Testis (tissue), 3 donors: ENCODE measurements around the gene EBPL. TPM values are rescaled to one million over a fixed set of nuclear protein-coding genes. Genes with fewer than 3 reads are reported as not detected.

Source experiments
- DNase-seq: peaks from one replicate; pipeline ENCODE4 v3.0.0-alpha.2; 2019
- H3K27ac ChIP-seq, 2 donors: fragments of 200-600 bp; sonication (generic); one replicate each; pipeline ENCODE4 v1.5.1; 2019
- H3K27me3 ChIP-seq: fragments of 200-600 bp; sonication (generic); one replicate; pipeline ENCODE4 v1.5.1; 2019
- H3K36me3 ChIP-seq: fragments of 200-600 bp; sonication (generic); one replicate; pipeline ENCODE4 v1.5.1; 2017; ENCODE audit warnings: low read depth; ENCODE audit errors: missing control alignments
- H3K4me1 ChIP-seq: fragments of 200-600 bp; sonication (generic); one replicate; pipeline ENCODE4 v1.5.1; 2019
- H3K4me3 ChIP-seq, 2 donors: fragments of 200-600 bp; sonication (generic); one replicate each; pipeline ENCODE4 v1.5.1; 2017 to 2019
- H3K9me3 ChIP-seq: fragments of 200-600 bp; sonication (generic); one replicate; pipeline ENCODE4 v1.5.1; 2017
- POLR2A ChIP-seq: fragments of 450-650 bp; IDR thresholded peaks from one replicate; pipeline ENCODE4 v1.6.1; 2017; ENCODE audit warnings: antibody characterized with exemption, mild to moderate bottlenecking, moderate library complexity
- WGBS, 2 donors: methylation state at CpG; one replicate each; pipeline ENCODE4 v1.1.5; 2018; 5-methylcytosine and 5-hydroxymethylcytosine counted together
- intact Hi-C: fragments of 100-400 bp; cut with DNase I; formaldehyde crosslinking; loops from one replicate; pipeline ENCODE4 v1.15.1; 2023; ENCODE audit warnings: low total_unique reads
- polyA plus RNA-seq: library from polyadenylated mRNA; stranded (reverse); fragments of 350-450 nt; fragmentation: Illumina TruSeq; extraction: RNeasy Lipid Tissue Mini Kit (QIAGEN cat#74804); gene quantifications from one replicate; pipeline ENCODE4 v1.2.3, GENCODE V29; 2014; ENCODE audit warnings: low read depth, low replicate concordance; ENCODE audit not compliant: insufficient read depth
- total RNA-seq, 2 donors: library from RNA; depleted of rRNA; stranded (reverse); fragments of >200 nt; gene quantifications; one replicate each; pipeline ENCODE4 v1.2.3, GENCODE V29; 2016
- TF ChIP-seq, protein P1 (sequence below), 3 experiments: fragments of 450-650 bp in 2 of 3; fragments of 200-600 bp in 1 of 3; sonication (generic) in 1 of 3; IDR thresholded peaks; one replicate each; pipeline ENCODE4 v1.5.1; 2016 to 2019; ENCODE audit warnings: antibody characterized with exemption in 3 of 3, mild to moderate bottlenecking in 2 of 3, moderate library complexity in 1 of 3

Gene EBPL
- total and polyA plus RNA-seq, 3 donors from 2014 or later = 26.7 to 84.7 (median 35.9) TPM

DNA sequence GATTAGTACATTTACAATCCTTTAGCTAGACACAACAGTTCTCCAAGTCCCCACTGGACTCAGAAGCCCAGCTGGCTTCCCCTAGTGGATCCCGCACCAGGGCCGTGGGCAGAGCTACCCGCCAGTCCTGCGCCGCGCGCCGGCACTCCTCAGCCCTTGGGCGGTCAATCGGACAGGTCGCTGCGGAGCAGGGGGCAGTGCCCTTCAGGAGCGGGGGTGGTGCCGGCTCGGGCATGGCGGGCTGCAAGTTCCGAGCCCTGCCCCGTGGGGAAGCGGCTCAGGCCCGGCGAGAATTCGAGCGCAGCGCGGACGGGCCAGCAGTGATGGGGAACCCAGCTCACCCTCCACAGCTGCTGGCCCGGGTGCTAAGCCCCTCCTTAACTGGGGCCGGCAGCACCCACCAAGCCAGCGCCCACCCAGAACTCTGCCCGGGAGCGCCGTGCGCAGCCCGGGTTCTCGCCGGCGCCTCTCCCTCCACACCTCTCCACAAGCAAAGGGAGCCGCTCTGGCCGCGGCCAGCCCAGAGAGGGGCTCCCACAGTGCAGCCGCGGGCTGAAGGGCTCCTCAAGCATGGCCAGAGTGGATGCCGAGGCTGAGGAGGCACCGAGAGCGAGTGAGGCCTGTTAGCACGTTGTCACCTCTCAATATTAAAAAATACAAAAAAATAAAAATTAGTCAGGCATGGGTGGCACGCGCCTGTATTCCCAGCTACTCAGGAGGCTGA is 12.9 kb downstream of the EBPL start:
- peak overlapping the region; percentile 19 to 56 for H3K4me3 ChIP-seq
- intact Hi-C loops = no loop called here
- no peak for DNase-seq
- H3K27ac ChIP-seq = no peak overlapping the region
- H3K36me3 ChIP-seq = no peaks in the 10 kb centered on the region
- H3K27me3 ChIP-seq = no peaks in the 10 kb centered on the region
- TF ChIP-seq, protein P1, sequence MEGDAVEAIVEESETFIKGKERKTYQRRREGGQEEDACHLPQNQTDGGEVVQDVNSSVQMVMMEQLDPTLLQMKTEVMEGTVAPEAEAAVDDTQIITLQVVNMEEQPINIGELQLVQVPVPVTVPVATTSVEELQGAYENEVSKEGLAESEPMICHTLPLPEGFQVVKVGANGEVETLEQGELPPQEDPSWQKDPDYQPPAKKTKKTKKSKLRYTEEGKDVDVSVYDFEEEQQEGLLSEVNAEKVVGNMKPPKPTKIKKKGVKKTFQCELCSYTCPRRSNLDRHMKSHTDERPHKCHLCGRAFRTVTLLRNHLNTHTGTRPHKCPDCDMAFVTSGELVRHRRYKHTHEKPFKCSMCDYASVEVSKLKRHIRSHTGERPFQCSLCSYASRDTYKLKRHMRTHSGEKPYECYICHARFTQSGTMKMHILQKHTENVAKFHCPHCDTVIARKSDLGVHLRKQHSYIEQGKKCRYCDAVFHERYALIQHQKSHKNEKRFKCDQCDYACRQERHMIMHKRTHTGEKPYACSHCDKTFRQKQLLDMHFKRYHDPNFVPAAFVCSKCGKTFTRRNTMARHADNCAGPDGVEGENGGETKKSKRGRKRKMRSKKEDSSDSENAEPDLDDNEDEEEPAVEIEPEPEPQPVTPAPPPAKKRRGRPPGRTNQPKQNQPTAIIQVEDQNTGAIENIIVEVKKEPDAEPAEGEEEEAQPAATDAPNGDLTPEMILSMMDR (IDR thresholded peaks at IDR 0.05) = no peak
- no peak for TF ChIP-seq POLR2A
- no peaks in the 10 kb centered on the region for H3K9me3 ChIP-seq
- H3K4me1 ChIP-seq = no peaks in the 10 kb centered on the region
- 55 to 86% methylated on average over 16 to 47 of the region's 48 CpGs for WGBS, 2 donors

DNA sequence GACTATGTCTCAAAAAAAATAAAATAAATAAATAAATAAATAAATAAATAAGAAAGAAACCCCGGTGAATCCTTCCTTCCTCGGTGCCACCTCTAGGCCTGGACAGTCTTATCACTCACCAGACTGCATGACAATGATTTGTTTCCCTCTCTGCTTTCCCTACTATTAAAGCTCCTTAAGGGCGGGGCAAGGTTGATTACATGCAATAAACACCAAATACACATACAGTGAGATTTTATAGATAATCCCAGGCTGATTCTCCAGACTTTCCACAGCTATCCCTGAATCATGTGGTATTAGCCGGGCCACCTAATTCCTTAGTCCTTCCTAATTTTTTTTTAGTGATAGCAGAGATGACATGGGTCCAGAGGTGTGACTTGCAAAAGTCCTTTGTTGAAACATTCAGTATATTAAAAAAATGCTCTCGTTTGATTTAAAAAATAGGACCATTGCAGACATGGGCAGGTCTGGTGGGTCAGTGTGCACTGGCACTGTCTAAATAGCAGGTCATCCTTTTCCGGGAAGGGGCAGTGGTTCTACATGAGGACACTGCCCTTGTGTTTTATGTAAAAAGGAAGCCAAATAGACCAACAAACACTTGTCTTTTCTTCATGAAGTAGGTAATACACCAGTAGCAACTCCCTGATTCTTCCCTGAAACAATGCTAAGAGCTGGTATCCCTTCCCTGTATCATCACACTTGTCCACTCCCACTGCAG is 14.5 kb downstream of the EBPL start:
- no peaks in the 10 kb centered on the region for H3K36me3 ChIP-seq
- no peaks in the 10 kb centered on the region for H3K4me1 ChIP-seq
- no peak overlapping the region for H3K27ac ChIP-seq
- DNase-seq = no peak
- WGBS, 2 donors = 93 to 94% methylated on average over 6 of the region's 6 CpGs
- no peaks in the 10 kb centered on the region for H3K27me3 ChIP-seq
- TF ChIP-seq, protein P1 (IDR thresholded peaks at IDR 0.05) = no peak
- TF ChIP-seq POLR2A = no peak
- intact Hi-C loops = no loop called here
- no peaks in the 10 kb centered on the region for H3K9me3 ChIP-seq
- no peak overlapping the region for H3K4me3 ChIP-seq

DNA sequence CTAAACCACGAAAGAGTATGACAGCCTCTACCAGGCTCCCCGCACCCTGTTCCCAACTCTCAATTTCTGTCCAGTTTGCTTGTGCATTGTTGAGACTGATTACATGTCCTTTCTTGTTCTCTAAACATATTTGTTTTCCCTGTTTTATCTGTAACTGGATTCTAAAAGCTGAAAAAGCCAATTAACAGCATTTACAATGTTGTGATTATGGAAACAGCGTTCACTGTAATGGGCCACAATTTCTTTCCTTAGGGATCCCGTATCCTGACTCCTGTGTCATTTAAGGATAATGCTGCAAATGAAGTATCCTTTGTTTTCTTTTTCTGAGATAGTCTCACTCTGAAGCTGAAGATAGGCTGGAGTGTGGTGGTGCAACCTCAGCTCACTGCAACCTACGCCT is 20.5 kb downstream of the EBPL start:
- intact Hi-C loops = no loop called here
- Histone ChIP-seq H3K36me3 (no peaks in the 10 kb centered on the region), H3K4me1 (no peaks in the 10 kb centered on the region), H3K27me3 (no peaks in the 10 kb centered on the region), H3K4me3 (no peak overlapping the region), H3K9me3 (no peaks in the 10 kb centered on the region), H3K27ac (no peak overlapping the region)
- WGBS, 2 donors = 76 to 81% methylated on average over 5 of the region's 5 CpGs
- no peak for TF ChIP-seq POLR2A
- TF ChIP-seq, protein P1 (IDR thresholded peaks at IDR 0.05) = no peak
- no peak for DNase-seq

DNA sequence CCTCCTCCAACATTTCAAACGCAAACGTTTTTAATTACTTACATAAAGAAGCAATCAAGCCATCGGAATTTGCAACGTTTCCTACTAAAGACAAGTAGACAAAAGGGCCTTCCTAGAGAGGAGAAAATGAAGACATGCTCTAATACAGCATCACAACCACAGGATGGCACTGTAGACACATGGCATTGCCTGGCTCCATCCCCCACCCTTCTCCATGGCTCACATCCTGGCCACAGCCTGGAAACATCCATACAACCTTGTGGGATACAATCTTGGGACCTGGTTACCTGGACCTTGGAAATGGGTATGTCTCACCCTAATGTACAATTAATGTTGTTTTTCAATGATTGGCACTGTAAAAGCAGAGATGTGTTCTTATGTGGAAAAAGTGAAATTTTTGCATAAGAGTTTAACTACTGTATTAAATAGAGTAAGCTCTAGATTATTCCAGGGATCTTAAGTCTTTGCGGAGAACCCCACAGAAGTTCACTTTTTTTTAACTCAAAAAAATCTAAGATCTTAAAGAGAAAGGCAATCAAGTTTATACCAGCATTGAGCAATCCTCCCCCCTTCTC is 21.5 kb downstream of the EBPL start:
- no peak overlapping the region for H3K27ac ChIP-seq
- no peaks in the 10 kb centered on the region for H3K4me1 ChIP-seq
- H3K4me3 ChIP-seq = no peak overlapping the region
- TF ChIP-seq, protein P1 (IDR thresholded peaks at IDR 0.05) = peak in 2 of 3 experiments; percentile 17 to 40
- TF ChIP-seq POLR2A = no peak
- no peaks in the 10 kb centered on the region for H3K9me3 ChIP-seq
- 60 to 62% methylated on average over 5 of the region's 5 CpGs for WGBS, 2 donors
- H3K36me3 ChIP-seq = no peaks in the 10 kb centered on the region
- DNase-seq = peak; percentile 70
- intact Hi-C loops = no loop called here
- H3K27me3 ChIP-seq = no peaks in the 10 kb centered on the region
